Left lung (tissue), 10 donors: ENCODE measurements around the gene CHD2. TPM values are rescaled to one million over a fixed set of nuclear protein-coding genes. Genes with fewer than 3 reads are reported as not detected.

Experiments used
- ATAC-seq: fragments of 200-7000 bp; cut with Tn5 transposase; one replicate; pipeline ENCODE4 v1.9.1; 2020; ENCODE audit warnings: moderate library complexity
- DNase-seq, 4 donors: peaks; one replicate each; pipeline ENCODE4 v3.0.0-alpha.2; 2013 to 2020
- H3K27ac ChIP-seq, 2 donors: fragments of 200-600 bp; sonication (generic) in 1 of 2; one replicate each; pipeline versions ENCODE4 v1.5.0 to v1.8.0; 2020 to 2021
- H3K27me3 ChIP-seq, 2 donors: fragments of 200-600 bp; sonication (generic) in 1 of 2; one replicate each; pipeline versions ENCODE4 v1.5.0 to v1.8.0; 2020 to 2021
- H3K36me3 ChIP-seq, 2 donors: fragments of 200-600 bp; sonication (generic) in 1 of 2; one replicate each; pipeline versions ENCODE4 v1.5.0 to v1.8.0; 2020 to 2021
- H3K4me1 ChIP-seq, 2 donors: fragments of 200-600 bp; one replicate each; pipeline ENCODE4 v1.8.0; 2021
- H3K4me3 ChIP-seq, 2 donors: fragments of 200-600 bp; sonication (generic) in 1 of 2; one replicate each; pipeline versions ENCODE4 v1.5.0 to v1.8.0; 2020 to 2021; ENCODE audit warnings: mild to moderate bottlenecking in 1 of 2
- H3K9me3 ChIP-seq, 2 donors: fragments of 200-600 bp; sonication (generic) in 1 of 2; one replicate each; pipeline versions ENCODE4 v1.5.0 to v1.8.0; 2020 to 2021
- CTCF ChIP-seq, 2 donors: fragments of 200-600 bp; sonication (generic) in 1 of 2; IDR thresholded peaks; one replicate each; pipeline versions ENCODE4 v1.5.0 to v1.8.0; 2021; ENCODE audit warnings: antibody characterized with exemption in 2 of 2
- intact Hi-C, 2 donors: fragments of 100-400 bp; cut with DNase I; formaldehyde crosslinking; loops; one replicate each; pipeline versions ENCODE4 v1.11.2 to v1.14.2; 2022
- polyA plus RNA-seq, 6 donors: library from polyadenylated mRNA; unstranded; fragments of 120-200 nt; gene quantifications; one replicate each; pipeline ENCODE4 v1.2.1, GENCODE V29; 2013; ENCODE audit not compliant: insufficient read length in 6 of 6
- total RNA-seq, 2 donors: library from RNA; stranded (reverse); fragmentation: NEBNext Ultra II Directional; extraction: Animal tissue kit (Norgen Biotek cat#: 25700); gene quantifications; one replicate each; pipeline ENCODE4 v1.2.1, GENCODE V29; 2021
- donor health status: DM: no; HTN: yes; CAD: no.
- donor health status: DM: no; HTN: no; CAD: no.

Gene CHD2
- total and polyA plus RNA-seq, 8 donors, result 120 to 152 (median 130) TPM

- peaks cover 5 to 20% of the 10 kb centered on the region in 2 donors for H3K4me1 ChIP-seq
- H3K9me3 ChIP-seq, result no peaks in the 10 kb centered on the region
- no peaks in the 10 kb centered on the region for H3K27me3 ChIP-seq
- intact Hi-C loops, result no loop called here
- peaks cover 3 to 91% of the 10 kb centered on the region in 2 donors for H3K36me3 ChIP-seq
- H3K27ac ChIP-seq, result no peak overlapping the region
- no peak overlapping the region for H3K4me3 ChIP-seq
- no peak for TF ChIP-seq CTCF (IDR thresholded peaks at IDR 0.05)
- ATAC-seq (no peak), DNase-seq (no peak)
Observed at GRCh38 chr15:92971081-92971480, 71.0 kb downstream of the CHD2 start.

- Histone ChIP-seq H3K27ac (no peak overlapping the region), H3K27me3 (no peaks in the 10 kb centered on the region), H3K9me3 (no peaks in the 10 kb centered on the region), H3K36me3 (peaks cover 3 to 95% of the 10 kb centered on the region in 2 donors), H3K4me1 (peaks cover 5 to 20% of the 10 kb centered on the region in 2 donors), H3K4me3 (no peak overlapping the region)
- no peak for ATAC-seq
- no peak for TF ChIP-seq CTCF (IDR thresholded peaks at IDR 0.05)
- no peak for DNase-seq
- intact Hi-C loops, result no loop called here
Observed at GRCh38 chr15:92971713-92972112, 71.6 kb downstream of the CHD2 start.

GRCh38 chr15:92974183-92974915, 74.2 kb downstream of the CHD2 start:
- DNase-seq (no peak), ATAC-seq (no peak)
- no peak for TF ChIP-seq CTCF (IDR thresholded peaks at IDR 0.05)
- peaks cover 4 to 94% of the 10 kb centered on the region in 2 donors for H3K36me3 ChIP-seq
- no peak overlapping the region for H3K27ac ChIP-seq
- no peaks in the 10 kb centered on the region for H3K27me3 ChIP-seq
- peaks cover 0 to 10% of the 10 kb centered on the region in 2 donors for H3K4me1 ChIP-seq
- no peak overlapping the region for H3K4me3 ChIP-seq
- no peaks in the 10 kb centered on the region for H3K9me3 ChIP-seq
- intact Hi-C loops, result no loop called here

- intact Hi-C loops, result no loop called here
- peak overlapping the region in 1 of 2 donors; percentile 23 for H3K27ac ChIP-seq
- no peak for ATAC-seq
- H3K4me1 ChIP-seq, result no peaks in the 10 kb centered on the region
- H3K4me3 ChIP-seq, result no peak overlapping the region
- no peak for TF ChIP-seq CTCF (IDR thresholded peaks at IDR 0.05)
- no peaks in the 10 kb centered on the region for H3K27me3 ChIP-seq
- H3K9me3 ChIP-seq, result no peaks in the 10 kb centered on the region
- no peak for DNase-seq
- peaks cover 4 to 97% of the 10 kb centered on the region in 2 donors for H3K36me3 ChIP-seq
Observed at GRCh38 chr15:92979011-92979701, 79.0 kb downstream of the CHD2 start.

GRCh38 chr15:92981333-92981732, 81.2 kb downstream of the CHD2 start:
- ATAC-seq (no peak), DNase-seq (no peak)
- Histone ChIP-seq H3K4me1 (no peaks in the 10 kb centered on the region), H3K4me3 (no peak overlapping the region), H3K36me3 (peaks cover 4 to 99% of the 10 kb centered on the region in 2 donors), H3K9me3 (no peaks in the 10 kb centered on the region), H3K27ac (no peak overlapping the region), H3K27me3 (no peaks in the 10 kb centered on the region)
- intact Hi-C loops, result no loop called here
- no peak for TF ChIP-seq CTCF (IDR thresholded peaks at IDR 0.05)
